Kidney glomerular epithelial cell (primary cell): Measurements from ENCODE around the gene PIANP.
"Not testable (repeated sequence)": the region's sequence is repeated elsewhere in the genome, so short reads cannot be mapped to it uniquely, and the experiment has no call there.

Experiments
- DNase-seq: peaks from one replicate; lab custom pipeline; 2025; lab: John Stamatoyannopoulos, UW

PIANP gene, protein sequence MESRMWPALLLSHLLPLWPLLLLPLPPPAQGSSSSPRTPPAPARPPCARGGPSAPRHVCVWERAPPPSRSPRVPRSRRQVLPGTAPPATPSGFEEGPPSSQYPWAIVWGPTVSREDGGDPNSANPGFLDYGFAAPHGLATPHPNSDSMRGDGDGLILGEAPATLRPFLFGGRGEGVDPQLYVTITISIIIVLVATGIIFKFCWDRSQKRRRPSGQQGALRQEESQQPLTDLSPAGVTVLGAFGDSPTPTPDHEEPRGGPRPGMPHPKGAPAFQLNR

DNA sequence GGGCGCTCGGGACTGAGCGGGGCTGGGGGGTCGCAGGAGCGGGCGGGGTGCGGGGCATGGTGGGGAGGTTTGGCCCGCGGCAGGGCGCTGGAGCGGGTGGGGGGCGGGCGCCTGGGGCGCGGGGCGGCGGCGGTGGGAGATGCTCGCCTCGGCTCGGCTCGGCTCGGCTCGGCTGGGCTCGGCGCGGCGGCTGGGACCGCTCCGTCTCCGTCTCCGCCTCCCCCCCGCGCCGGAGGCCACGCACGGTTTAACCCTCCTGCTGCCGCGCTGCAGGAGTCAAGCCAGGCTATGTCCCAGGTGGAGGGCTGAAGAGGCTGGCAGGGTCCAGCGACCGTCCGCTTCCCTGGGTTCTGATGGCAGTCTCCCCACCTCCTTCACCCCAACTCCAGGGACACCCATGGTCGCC is at the start of gene PIANP:
Gene PIANP, minus strand, starts transcription at position 170 of the 406 bp plus-strand sequence. CDS start 2,754 bp downstream, outside the sequence.
- DNase-seq = no peak

DNA sequence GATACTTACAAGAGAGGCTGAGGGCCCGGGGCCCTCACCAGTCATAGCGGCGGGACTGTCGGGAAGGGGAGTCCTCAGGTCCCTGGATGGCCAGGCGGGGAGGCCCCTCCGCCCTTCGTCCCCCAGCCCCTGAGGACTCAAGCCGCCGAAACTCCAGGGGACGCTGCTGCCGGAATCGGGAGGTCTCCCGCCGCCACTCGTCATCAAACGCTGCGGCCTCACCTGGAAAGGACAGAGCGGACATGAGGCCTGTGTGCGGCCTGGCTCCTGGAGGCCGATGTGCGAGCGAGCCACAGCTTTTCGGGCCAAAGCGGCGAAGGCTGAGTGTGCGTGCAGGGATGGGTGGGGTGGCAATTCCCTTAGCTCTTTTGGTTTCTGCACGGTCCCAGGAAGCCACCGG is 48.1 kb upstream of the PIANP start:
- DNase-seq = no peak

GRCh38 chr12:6747216-6747615 is 46.6 kb upstream of the PIANP start:
- DNase-seq = no peak

- peak; percentile 6 for DNase-seq
These were observed 45.3 kb upstream of the PIANP start for GRCh38 chr12:6745741-6746525.

DNA sequence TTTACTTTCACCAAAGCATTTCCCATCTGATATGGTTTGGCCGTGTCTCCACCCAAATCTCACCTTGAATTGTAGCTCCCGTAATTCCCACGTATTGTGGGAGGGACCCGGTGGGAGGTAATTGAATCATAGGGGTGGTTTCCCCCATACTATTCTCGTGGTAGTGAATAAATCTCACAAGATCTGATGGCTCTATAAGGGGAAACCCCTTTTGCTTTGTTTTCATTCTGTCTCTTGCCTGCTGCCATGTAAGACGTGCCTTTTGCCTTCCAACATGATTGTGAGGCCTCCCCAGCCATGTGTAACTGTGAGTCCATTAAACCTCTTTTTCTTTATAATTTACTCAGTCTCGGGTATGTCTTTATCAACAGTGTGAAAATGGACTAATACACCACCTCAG is 42.7 kb upstream of the PIANP start:
- not testable (repeated sequence) for DNase-seq

GRCh38 chr12:6742834-6743233 is 42.2 kb upstream of the PIANP start:
- no peak for DNase-seq

DNA sequence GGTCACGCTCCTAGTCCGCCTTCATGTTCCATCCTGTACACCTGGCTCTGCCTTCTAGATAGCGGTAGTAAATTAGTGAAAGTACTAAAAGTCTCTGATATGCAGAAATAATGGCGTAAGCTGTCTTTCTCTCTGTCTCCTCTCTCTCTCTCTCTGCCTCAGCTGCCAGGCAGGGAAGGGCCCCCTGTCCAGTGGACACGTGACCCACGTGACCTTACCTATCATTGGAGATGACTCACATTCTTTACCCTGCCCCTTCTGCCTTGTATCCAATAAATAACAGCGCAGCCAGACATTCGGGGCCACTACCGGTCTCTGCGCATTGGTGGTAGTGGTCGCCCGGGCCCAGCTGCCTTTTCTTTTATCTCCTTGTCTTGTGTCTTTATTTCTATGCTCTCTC is 41.5 kb upstream of the PIANP start:
- not testable (repeated sequence) for DNase-seq

DNA sequence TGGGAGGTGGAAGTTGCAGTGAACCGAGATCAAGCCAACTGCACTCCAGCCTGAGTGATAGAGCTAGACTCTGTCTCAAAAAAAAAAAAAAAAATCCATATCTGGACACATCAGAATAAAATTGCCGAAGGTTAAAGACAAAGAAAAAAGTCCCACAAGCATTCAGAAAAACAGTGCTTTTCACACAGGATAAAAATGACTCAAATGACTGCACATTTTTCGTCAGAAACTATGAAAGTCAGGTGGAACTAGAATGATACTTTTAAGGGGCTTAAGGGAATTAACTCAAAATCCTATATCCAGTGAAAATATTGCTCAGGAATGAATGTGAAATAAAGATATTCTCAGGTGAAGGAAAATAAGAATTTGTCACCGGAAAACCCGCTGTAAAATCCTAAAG is 36.1 kb upstream of the PIANP start:
- no peak for DNase-seq

- DNase-seq = peak; percentile 56
These were observed 35.0 kb upstream of the PIANP start for GRCh38 chr12:6735448-6736191.

DNA sequence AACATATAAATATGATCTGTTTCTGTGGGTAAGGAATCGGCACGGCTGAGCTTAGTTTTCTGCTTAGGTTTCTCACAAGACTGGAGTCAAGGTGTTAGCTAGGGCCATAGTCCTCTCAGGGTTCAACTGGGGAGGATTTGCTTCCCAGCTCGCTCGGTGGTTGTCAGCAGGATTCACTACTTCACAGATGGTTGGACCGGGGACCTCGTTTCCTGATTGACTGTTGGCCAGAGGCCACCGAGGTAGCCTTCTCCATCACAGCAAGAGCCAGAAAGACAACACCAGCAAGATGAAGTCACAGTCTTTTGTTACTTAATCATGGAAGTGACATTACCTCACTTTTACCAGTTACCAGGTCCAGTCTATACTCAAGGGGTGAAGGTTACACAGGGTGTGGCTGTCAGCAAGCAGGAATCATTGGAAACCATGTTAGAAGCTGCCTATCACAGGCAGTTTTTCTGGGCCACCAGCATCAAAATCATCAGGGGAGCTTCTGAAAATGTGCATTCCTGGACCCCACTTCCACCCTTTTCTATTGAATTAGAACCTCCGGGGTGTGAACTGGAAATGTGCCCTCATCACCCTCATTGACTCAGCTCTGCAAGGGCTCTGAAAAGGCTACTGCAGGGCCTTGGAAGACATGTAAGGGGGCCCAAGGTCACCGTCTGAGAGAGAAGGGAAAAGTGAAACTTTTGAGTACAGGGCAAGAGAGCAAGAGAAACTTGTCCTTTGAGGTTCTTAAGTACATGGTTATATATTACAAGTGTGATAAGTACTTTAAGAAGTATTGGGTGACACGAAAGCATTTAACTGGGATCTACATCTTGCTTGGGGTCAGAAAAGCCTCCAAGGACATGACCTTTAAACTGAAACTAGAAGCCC is 34.1 kb upstream of the PIANP start:
- DNase-seq = no peak

GRCh38 chr12:6730169-6730568 is 29.6 kb upstream of the PIANP start:
- DNase-seq = no peak

- no peak for DNase-seq
These were observed 28.6 kb upstream of the PIANP start for GRCh38 chr12:6729186-6729585.

DNA sequence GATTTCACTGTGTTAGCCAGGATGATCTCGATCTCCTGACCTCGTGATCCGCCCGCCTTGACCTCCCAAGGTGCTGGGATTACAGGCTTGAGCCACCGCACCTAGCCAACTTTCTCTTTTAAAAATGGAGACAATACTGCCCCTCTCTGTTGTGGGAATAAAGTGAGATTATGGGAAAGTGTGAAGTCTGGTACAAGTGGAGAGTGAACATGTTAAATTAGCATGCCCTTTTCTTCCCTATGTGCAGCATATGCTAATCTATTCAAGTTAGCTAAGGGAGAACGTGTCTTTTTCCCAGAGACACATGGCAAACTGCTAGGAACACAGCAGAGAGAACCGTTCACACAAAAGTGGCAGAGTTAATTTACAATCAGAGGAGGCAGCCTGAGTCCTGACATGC is 24.7 kb upstream of the PIANP start:
- no peak for DNase-seq

GRCh38 chr12:6724409-6724797 is 23.8 kb upstream of the PIANP start:
- peak; percentile 33 for DNase-seq

GRCh38 chr12:6723607-6724408 is 23.2 kb upstream of the PIANP start, which contains the start of gene COPS7A:
COPS7A (plus strand) TSS chr12:6724046; CDS start chr12:6724657, 611 bp downstream.
- DNase-seq = peak; percentile 95

DNA sequence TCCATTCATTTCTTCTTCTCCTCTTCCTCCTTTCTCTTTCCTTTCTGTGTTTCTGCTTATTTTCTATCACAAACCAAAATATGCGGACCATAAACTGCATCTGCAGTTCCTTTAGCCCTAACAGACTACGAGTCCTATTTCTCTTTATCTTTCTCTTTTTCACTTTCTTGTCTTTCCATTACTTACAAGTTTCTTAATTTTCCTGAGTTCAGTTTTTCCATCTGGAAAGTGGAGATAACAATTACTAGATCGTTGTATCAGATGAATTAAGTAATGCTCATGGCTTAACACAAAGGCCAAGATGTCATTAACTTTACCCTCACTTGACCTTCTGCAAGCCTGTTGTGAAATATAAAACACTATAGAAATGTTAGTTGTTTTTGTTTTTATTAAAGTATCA is 22.2 kb upstream of the PIANP start:
- no peak for DNase-seq

DNA sequence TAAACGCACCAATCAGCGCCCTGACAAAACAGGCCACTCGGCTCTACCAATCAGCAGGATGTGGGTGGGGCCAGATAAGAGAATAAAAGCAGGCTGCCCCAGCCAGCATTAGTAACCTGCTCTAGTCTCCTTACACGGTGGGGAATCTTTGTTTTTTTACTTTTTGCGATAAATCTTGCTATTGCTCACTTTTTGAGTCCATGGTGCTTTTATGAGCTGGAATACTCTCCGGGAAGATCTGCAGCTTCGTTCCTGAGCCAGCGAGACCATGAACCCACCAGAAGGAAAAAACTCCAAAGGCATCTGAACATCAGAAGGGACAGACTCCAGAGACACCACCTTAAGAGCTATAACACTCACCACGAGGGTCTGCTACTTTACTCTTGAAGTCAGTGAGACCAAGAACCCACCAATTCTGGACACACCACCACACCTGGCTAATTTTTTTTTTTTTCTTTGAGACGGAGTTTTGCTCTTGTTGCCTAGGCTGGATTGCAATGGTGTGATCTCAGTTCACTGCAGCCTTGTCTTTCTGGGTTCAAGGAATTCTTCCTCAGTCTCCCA is 16.3 kb upstream of the PIANP start:
- no peak for DNase-seq

DNA sequence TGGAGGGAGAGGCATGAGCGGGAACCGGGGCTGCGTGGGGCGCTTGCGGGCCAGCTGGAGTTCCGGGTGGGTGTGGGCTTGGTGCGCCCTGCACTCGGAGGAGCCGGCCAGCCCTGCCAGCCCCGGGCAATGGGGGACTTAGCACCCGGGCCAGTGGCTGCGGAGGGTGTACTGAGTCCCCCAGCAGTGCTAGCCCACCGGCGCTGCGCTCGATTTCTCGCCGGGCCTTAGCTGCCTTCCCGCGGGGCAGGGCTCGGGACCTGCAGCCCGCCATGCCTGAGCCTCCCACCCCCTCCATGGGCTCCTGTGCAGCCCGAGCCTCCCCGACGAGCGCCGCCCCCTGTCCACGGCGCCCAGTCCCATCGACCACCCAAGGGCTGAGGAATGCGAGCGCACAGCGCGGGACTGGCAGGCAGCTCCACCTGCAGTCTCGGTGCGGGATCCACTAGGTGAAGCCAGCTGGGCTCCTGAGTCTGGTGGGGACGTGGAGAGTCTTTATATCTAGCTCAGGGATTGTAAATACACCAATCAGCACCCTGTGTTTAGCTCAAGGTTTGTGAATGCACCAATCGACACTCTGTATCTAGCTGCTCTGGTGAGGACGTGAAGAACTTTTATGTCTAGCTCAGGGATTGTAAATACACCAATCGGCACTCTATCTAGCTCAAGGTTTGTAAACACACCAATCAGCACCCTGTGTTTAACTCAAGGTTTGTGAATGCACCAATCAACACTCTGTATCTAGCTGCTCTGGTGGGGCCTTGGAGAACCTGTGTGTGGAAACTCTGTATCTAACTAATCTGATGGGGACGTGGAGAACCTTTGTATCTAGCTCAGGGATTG is 15.6 kb upstream of the PIANP start:
- DNase-seq = not testable (repeated sequence)

DNA sequence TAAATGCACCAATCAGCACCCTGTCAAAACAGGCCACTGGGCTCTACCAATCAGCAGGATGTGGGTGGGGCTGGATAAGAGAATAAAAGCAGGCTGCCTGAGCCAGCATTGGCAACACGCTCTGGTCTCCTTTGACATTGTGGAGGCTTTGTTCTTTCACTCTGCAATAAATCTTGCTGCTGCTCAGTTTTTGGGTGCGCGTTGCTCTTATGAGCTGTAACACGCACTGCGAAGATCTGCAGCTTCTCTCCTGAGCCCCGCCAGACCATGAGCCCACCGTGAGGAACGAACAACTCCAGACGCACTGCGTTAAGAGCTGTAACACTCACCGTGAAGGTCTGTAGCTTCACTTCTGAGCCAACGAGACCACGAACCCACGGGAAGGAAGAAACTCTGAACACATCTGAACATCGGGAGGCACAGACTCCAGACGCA is 8.4 kb upstream of the PIANP start:
- no peak for DNase-seq
